Neural cell (in vitro differentiated cells): ENCODE measurements around the gene IL1RAPL2. TPM values are rescaled to one million over a fixed set of nuclear protein-coding genes. Genes with fewer than 3 reads are reported as not detected.

Source experiments
- H2AFZ ChIP-seq: fragments of 200-600, 300-800 bp; sonication (generic), shearing (Covaris generic); 2 replicates; pipeline ENCODE4 v1.6.0; 2014; ENCODE audit warnings: low read depth, mild to moderate bottlenecking, antibody characterized with exemption, low read length, moderate library complexity
- H3F3A ChIP-seq: fragments of 200-600 bp; shearing (Covaris generic); 2 replicates; pipeline ENCODE4 v1.6.1; 2016; ENCODE audit warnings: mild to moderate bottlenecking, moderate library complexity, mixed read lengths, antibody characterized with exemption, low read length; ENCODE audit not compliant: insufficient read depth, poor library complexity, severe bottlenecking
- H3K27ac ChIP-seq: fragments of 200-600, 300-800 bp; sonication (generic), shearing (Covaris generic); 2 replicates; pipeline ENCODE4 v1.5.1; 2014; ENCODE audit warnings: mild to moderate bottlenecking, low read length, moderate library complexity
- H3K27me3 ChIP-seq: fragments of 300-800, 200-600 bp; sonication (generic), shearing (Covaris generic); 2 replicates; pipeline ENCODE4 v1.6.0; 2014; ENCODE audit warnings: mild to moderate bottlenecking, low read depth, low read length, moderate library complexity; ENCODE audit not compliant: insufficient read depth
- H3K36me3 ChIP-seq: fragments of 300-800, 200-600 bp; sonication (generic), shearing (Covaris generic); 2 replicates; pipeline ENCODE4 v1.5.1; 2014; ENCODE audit warnings: mild to moderate bottlenecking, antibody characterized with exemption, low read length, moderate library complexity; ENCODE audit not compliant: insufficient read depth
- H3K4me2 ChIP-seq: fragments of 300-800, 200-600 bp; sonication (generic), shearing (Covaris generic); 2 replicates; pipeline ENCODE4 v1.6.0; 2014; ENCODE audit warnings: mild to moderate bottlenecking, low read length
- H3K4me3 ChIP-seq: fragments of 300-800, 200-600 bp; sonication (generic), shearing (Covaris generic); 2 replicates; pipeline ENCODE4 v1.5.1; 2014; ENCODE audit warnings: mild to moderate bottlenecking, low read length, moderate library complexity
- H3K79me2 ChIP-seq: fragments of 200-600 bp; shearing (Covaris generic); replicated peaks from 2 replicates; pipeline ENCODE4 v1.6.0; 2014; ENCODE audit warnings: mild to moderate bottlenecking, low read length, moderate library complexity; ENCODE audit not compliant: insufficient read depth
- H3K9ac ChIP-seq: fragments of 300-800, 200-600 bp; sonication (generic), shearing (Covaris generic); 2 replicates; pipeline ENCODE4 v1.6.1; 2016; ENCODE audit warnings: mild to moderate bottlenecking, low read length, mixed read lengths
- H3K9me2 ChIP-seq: fragments of 200-600 bp; shearing (Covaris generic); 2 replicates; pipeline ENCODE4 v1.6.1; 2016; ENCODE audit warnings: mild to moderate bottlenecking, low read length, mixed read lengths; ENCODE audit not compliant: insufficient read depth
- H3K9me3 ChIP-seq: fragments of 200-600, 300-800 bp; sonication (generic), shearing (Covaris generic); 2 replicates; pipeline ENCODE4 v1.6.1; 2016; ENCODE audit warnings: mild to moderate bottlenecking, mixed run types, low read length, moderate library complexity, mixed read lengths
- H4K20me1 ChIP-seq: fragments of 200-600 bp; shearing (Covaris generic); 2 replicates; pipeline ENCODE4 v1.6.1; 2016; ENCODE audit warnings: mild to moderate bottlenecking, mixed run types; ENCODE audit not compliant: insufficient read depth
- CTCF ChIP-seq: fragments of 450-650 bp; IDR thresholded peaks from 2 replicates; pipeline ENCODE4 v1.5.1; 2014; ENCODE audit warnings: antibody characterized with exemption, mild to moderate bottlenecking, moderate library complexity; ENCODE audit not compliant: poor library complexity, severe bottlenecking
- EP300 ChIP-seq: fragments of 450-650 bp; conservative IDR thresholded peaks from 2 replicates; pipeline ENCODE4 v1.6.1; 2014; ENCODE audit warnings: antibody characterized with exemption, mild to moderate bottlenecking, moderate library complexity; ENCODE audit not compliant: poor library complexity, severe bottlenecking
- EZH2 ChIP-seq: fragments of 200-600, 300-800 bp; shearing (Covaris generic), sonication (generic); IDR thresholded peaks from 2 replicates; pipeline ENCODE4 v1.6.1; 2014; ENCODE audit warnings: antibody characterized with exemption, low read length, borderline replicate concordance, mild to moderate bottlenecking; ENCODE audit not compliant: insufficient read depth, poor library complexity, severe bottlenecking
- MXI1 ChIP-seq: fragments of 450-650 bp; conservative IDR thresholded peaks from 2 replicates; pipeline ENCODE4 v1.6.1; 2014; ENCODE audit warnings: antibody characterized with exemption, mild to moderate bottlenecking; ENCODE audit not compliant: poor library complexity, severe bottlenecking
- POLR2AphosphoS5 ChIP-seq: IDR thresholded peaks from 2 replicates; pipeline ENCODE4 v1.6.1; 2012
- RAD21 ChIP-seq: fragments of 450-650 bp; conservative IDR thresholded peaks from 2 replicates; pipeline ENCODE4 v1.6.1; 2014; ENCODE audit warnings: antibody characterized with exemption, mild to moderate bottlenecking, moderate library complexity
- REST ChIP-seq: IDR thresholded peaks from 2 replicates; pipeline ENCODE4 v1.6.1; 2012; ENCODE audit warnings: borderline replicate concordance
- SMC3 ChIP-seq: fragments of 450-650 bp; conservative IDR thresholded peaks from 2 replicates; pipeline ENCODE4 v1.6.1; 2014; ENCODE audit warnings: antibody characterized with exemption, mild to moderate bottlenecking, moderate library complexity; ENCODE audit not compliant: poor library complexity
- TAF1 ChIP-seq: IDR thresholded peaks from 2 replicates; pipeline ENCODE4 v1.6.1; 2012; ENCODE audit warnings: low read depth
- polyA plus RNA-seq: library from polyadenylated mRNA; depleted of rRNA; stranded (reverse); fragments of >200 nt; gene quantifications from 2 replicates; pipeline ENCODE4 v1.2.3, GENCODE V29; 2014

Gene IL1RAPL2
- polyA plus RNA-seq, 1 donor from 2014 or later, result not detected

GRCh38 chrX:104641176-104641575 lies 75.2 kb downstream of the IL1RAPL2 start:
- H3F3A ChIP-seq, result no peaks in the 10 kb centered on the region
- H3K9ac ChIP-seq, result no peak overlapping the region
- H3K79me2 ChIP-seq, result no peaks in the 10 kb centered on the region
- no peak overlapping the region for H3K27ac ChIP-seq
- H3K27me3 ChIP-seq, result no peaks in the 10 kb centered on the region
- no peak overlapping the region for H3K4me3 ChIP-seq
- H2AFZ ChIP-seq, result no peak overlapping the region
- no peak overlapping the region for H3K4me2 ChIP-seq
- no peaks in the 10 kb centered on the region for H3K36me3 ChIP-seq
- H3K9me3 ChIP-seq, result no peaks in the 10 kb centered on the region
- H3K9me2 ChIP-seq, result no peaks in the 10 kb centered on the region
- no peaks in the 10 kb centered on the region for H4K20me1 ChIP-seq
- no peak for TF ChIP-seq RAD21
- TF ChIP-seq SMC3, result no peak
- TF ChIP-seq EP300, result no peak
- no peak for TF ChIP-seq MXI1
- TF ChIP-seq TAF1, result no peak
- no peak for TF ChIP-seq POLR2AphosphoS5
- no peak for TF ChIP-seq CTCF
- no peak for TF ChIP-seq REST
- no peak for TF ChIP-seq EZH2

DNA sequence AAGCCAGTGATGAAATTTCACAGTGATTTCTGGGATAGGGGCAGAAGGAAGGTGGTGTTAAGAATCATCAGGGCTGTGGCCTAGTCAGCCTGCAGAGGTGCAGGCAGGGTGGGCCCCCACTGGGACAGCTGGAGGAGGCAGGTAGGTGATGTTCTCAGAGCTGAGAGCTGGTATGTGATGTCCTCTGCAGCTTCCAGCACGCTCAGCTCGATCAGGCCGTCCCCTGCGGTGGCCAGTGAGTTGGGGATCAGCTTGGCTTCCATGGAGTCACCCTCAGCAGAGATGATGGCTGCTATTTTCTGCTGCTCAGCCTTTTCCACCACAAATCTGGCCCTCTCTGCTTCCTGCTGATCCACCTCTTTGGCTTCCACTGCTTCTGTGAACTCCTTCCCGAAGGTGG lies 81.1 kb downstream of the IL1RAPL2 start:
- H3K9ac ChIP-seq, result no peak overlapping the region
- no peaks in the 10 kb centered on the region for H3K9me2 ChIP-seq
- H3K4me3 ChIP-seq, result no peak overlapping the region
- H3K79me2 ChIP-seq, result no peaks in the 10 kb centered on the region
- TF ChIP-seq POLR2AphosphoS5 (no peak), TAF1 (no peak), EP300 (no peak)
- H2AFZ ChIP-seq, result no peak overlapping the region
- no peak overlapping the region for H3K4me2 ChIP-seq
- no peaks in the 10 kb centered on the region for H3F3A ChIP-seq
- H3K27me3 ChIP-seq, result no peaks in the 10 kb centered on the region
- no peaks in the 10 kb centered on the region for H3K36me3 ChIP-seq
- H4K20me1 ChIP-seq, result no peaks in the 10 kb centered on the region
- no peaks in the 10 kb centered on the region for H3K9me3 ChIP-seq
- no peak overlapping the region for H3K27ac ChIP-seq
